A549 (cell line): Measurements from ENCODE around the gene EVI5L. TPM values are rescaled to one million over a fixed set of nuclear protein-coding genes. Genes with fewer than 3 reads are reported as not detected.
A peak's percentile ranks its signal among the peaks of the same experiment; 100 is the strongest.

Experiments
- ATAC-seq, 2 experiments: fragments of 200-7000 bp in 1 of 2; fragments of >200 bp in 1 of 2; cut with Nextera tagmentation in 1 of 2; cut with Tn5 transposase in 1 of 2; 3 replicates each; pipeline versions ENCODE4 v1.8.0 to v1.9.1; 2018 to 2020; ENCODE audit warnings: mild to moderate bottlenecking in 1 of 2, moderate library complexity in 1 of 2
- CTCF ChIA-PET: fragments of 300-600 bp; sonication (Branson Sonifier 250); formaldehyde crosslinking; extraction: SDS; loops from one replicate; lab custom pipeline; 2021; ENCODE audit warnings: antibody characterized with exemption, inconsistent platforms; lab: Yijun Ruan, JAX
- POLR2A ChIA-PET: fragments of 350-600 bp; formaldehyde crosslinking; extraction: SDS; loops from one replicate; lab custom pipeline; 2021; ENCODE audit warnings: antibody characterized with exemption, inconsistent platforms; lab: Yijun Ruan, JAX
- DNase-seq, 2 experiments: peaks; one replicate each; pipeline versions ENCODE4 v3.0.0 to v3.0.0-alpha.2; 2011 to 2016; ENCODE audit warnings: low read depth in 1 of 2, low spot score in 1 of 2
- FAIRE-seq: peaks from 2 replicates; lab custom pipeline; 2011; peaks lifted over from hg19 to GRCh38; lab: Jason Lieb, UNC
- H3K27ac ChIP-seq, 2 experiments: fragments of >200 bp; sonication (Bioruptor Twin); formaldehyde crosslinking; 3 replicates each; pipeline ENCODE4 v1.5.1; 2016 to 2017
- H3K4me1 ChIP-seq: fragments of >200 bp; sonication (Bioruptor Twin); formaldehyde crosslinking; 3 replicates; pipeline ENCODE4 v1.6.1; 2016
- H3K4me2 ChIP-seq: fragments of >200 bp; sonication (Bioruptor Twin); formaldehyde crosslinking; 3 replicates; pipeline ENCODE4 v1.6.1; 2016
- H3K4me3 ChIP-seq: fragments of >200 bp; sonication (Bioruptor Twin); formaldehyde crosslinking; 3 replicates; pipeline ENCODE4 v1.5.1; 2016
- H3K9me3 ChIP-seq: fragments of >200 bp; sonication (Bioruptor Twin); formaldehyde crosslinking; 3 replicates; pipeline ENCODE4 v1.6.1; 2016
- BCL3 ChIP-seq: fragments of >200 bp; sonication (Bioruptor Twin); formaldehyde crosslinking; IDR thresholded peaks from 3 replicates; pipeline ENCODE4 v1.6.1; 2016
- EHMT2 ChIP-seq: fragments of 200-600 bp; sonication (generic); IDR thresholded peaks from 2 replicates; pipeline ENCODE4 v1.6.1; 2016; ENCODE audit warnings: antibody characterized with exemption, low read depth, mild to moderate bottlenecking, moderate library complexity
- ELK1 ChIP-seq: fragments of 150-350 bp; IDR thresholded peaks from 2 replicates; pipeline ENCODE4 v1.6.1; 2014; ENCODE audit warnings: low read depth, mild to moderate bottlenecking, low read length
- EP300 ChIP-seq, 2 experiments: fragments of >200 bp; sonication (Bioruptor Twin); formaldehyde crosslinking; IDR thresholded peaks; 2 replicates in 1 of 2; 3 replicates in 1 of 2; pipeline ENCODE4 v1.6.1; 2016 to 2017
- FOXS1 ChIP-seq: fragments of 250-450 bp; sonication (Bioruptor Pico); IDR thresholded peaks from 2 replicates; pipeline ENCODE4 v1.5.0; 2020; ENCODE audit warnings: mild to moderate bottlenecking, moderate library complexity
- HDAC2 ChIP-seq: fragments of 200-600 bp; sonication (generic); IDR thresholded peaks from 2 replicates; pipeline ENCODE4 v1.6.1; 2016
- HES2 ChIP-seq: fragments of >200 bp; sonication (Bioruptor Twin); formaldehyde crosslinking; IDR thresholded peaks from 2 replicates; pipeline ENCODE4 v1.6.1; 2016
- HMGXB4 ChIP-seq: fragments of 250-450 bp; sonication (Bioruptor Pico); IDR thresholded peaks from 2 replicates; pipeline ENCODE4 v1.5.0; 2021; ENCODE audit warnings: mild to moderate bottlenecking, moderate library complexity, borderline replicate concordance
- KDM1A ChIP-seq: fragments of 200-600 bp; sonication (generic); IDR thresholded peaks from 2 replicates; pipeline ENCODE4 v1.6.1; 2016; ENCODE audit warnings: low read depth, mild to moderate bottlenecking
- MAX ChIP-seq: IDR thresholded peaks from 2 replicates; pipeline ENCODE4 v1.6.1; 2012
- MYC ChIP-seq: IDR thresholded peaks from 2 replicates; pipeline ENCODE4 v1.6.1; 2012; ENCODE audit warnings: mild to moderate bottlenecking, inconsistent platforms, low read length, improper control_type of control experiment, borderline replicate concordance
- NFE2L2 ChIP-seq: fragments of 150-350 bp; conservative IDR thresholded peaks from 2 replicates; pipeline ENCODE4 v1.6.1; 2014; ENCODE audit warnings: low read length
- NPAS2 ChIP-seq: fragments of 250-450 bp; sonication (Bioruptor Pico); IDR thresholded peaks from 2 replicates; pipeline ENCODE4 v1.8.0; 2022; ENCODE audit warnings: mild to moderate bottlenecking, moderate library complexity, borderline replicate concordance
- RFX5 ChIP-seq: fragments of 450-650 bp; IDR thresholded peaks from 2 replicates; pipeline ENCODE4 v1.7.1; 2014; ENCODE audit warnings: antibody characterized with exemption, mild to moderate bottlenecking, moderate library complexity
- RNF2 ChIP-seq: fragments of 200-600 bp; sonication (generic); IDR thresholded peaks from 2 replicates; pipeline ENCODE4 v1.6.1; 2016; ENCODE audit warnings: low read depth, mild to moderate bottlenecking, antibody characterized with exemption, moderate library complexity, borderline replicate concordance
- SMC3 ChIP-seq: fragments of >200 bp; sonication (Bioruptor Twin); formaldehyde crosslinking; IDR thresholded peaks from 3 replicates; pipeline ENCODE4 v1.6.1; 2018; ENCODE audit warnings: inconsistent platforms
- SREBF2 ChIP-seq: fragments of 450-650 bp; IDR thresholded peaks from 2 replicates; pipeline ENCODE4 v1.6.1; 2014; ENCODE audit warnings: mild to moderate bottlenecking, moderate library complexity
- ZFP36 ChIP-seq: fragments of 450-650 bp; IDR thresholded peaks from 2 replicates; pipeline ENCODE4 v1.6.1; 2014; ENCODE audit warnings: borderline replicate concordance; ENCODE audit not compliant: partially characterized antibody
- ZSCAN20 ChIP-seq: fragments of 250-450 bp; sonication (Bioruptor Pico); IDR thresholded peaks from 2 replicates; pipeline ENCODE4 v1.8.0; 2022; ENCODE audit warnings: mild to moderate bottlenecking, moderate library complexity
- WGBS: methylation state at CpG from one replicate; pipeline ENCODE4 v1.1.6; 2017; ENCODE audit errors: missing lambda C conversion rate; 5-methylcytosine and 5-hydroxymethylcytosine counted together
- polyA plus RNA-seq, 4 experiments: library from polyadenylated mRNA; depleted of rRNA in 3 of 4; stranded (reverse); fragments of >200 nt; fragmentation: RNase III in 1 of 4; extraction: RNeasy Plus Mini Kit Qiagen cat#74134 plus additional on column Dnase treatment in 1 of 4; gene quantifications; 2 replicates in 3 of 4; 3 replicates in 1 of 4; pipeline ENCODE4 v1.2.3, GENCODE V29; 2011 to 2017

Gene EVI5L
- polyA plus RNA-seq, 2 of the 4 experiments (the other 2 are of a cell fraction) = 1.2 to 1.8 TPM

- TF ChIP-seq HMGXB4 (CRISPR knock-in tag) = no peak
- TF ChIP-seq NPAS2 (CRISPR knock-in tag) = no peak
- TF ChIP-seq RNF2 = no peak
- no peak for TF ChIP-seq ELK1
- no peak for TF ChIP-seq SMC3
- no peak for TF ChIP-seq SREBF2
- no peak for TF ChIP-seq HES2
- no peak for TF ChIP-seq KDM1A
These were observed 42.9 kb upstream of the EVI5L start (continued) for GRCh38 chr19:7787141-7787540.

- FAIRE-seq = no peak
- POLR2A ChIA-PET = no interaction called here
- WGBS = 44% methylated on average over 8 of the region's 22 CpGs
- H3K4me1 ChIP-seq = peaks cover 7% of the 10 kb centered on the region; the same call in 2 of the 3 replicates
- peak; percentile 17 for TF ChIP-seq ZFP36
- TF ChIP-seq NPAS2 (CRISPR knock-in tag) = no peak
- H3K4me3 ChIP-seq = no peak overlapping the region
- H3K27ac ChIP-seq = no peak overlapping the region
- ATAC-seq = no peak
- no peak for DNase-seq
- H3K9me3 ChIP-seq = 0 out of 3 replicates have a peak, but pooled peaks cover 4% of the 10 kb centered on the region
- CTCF ChIA-PET = interaction anchor here (2.0 kb wide), 1 partner anchor 12 kb away, joined by 5 read pairs; no protein-coding TSS in a partner anchor
- H3K4me2 ChIP-seq = no peak overlapping the region
These were observed 42.3 kb upstream of the EVI5L start for GRCh38 chr19:7787602-7788177.

- 50% methylated on average over 2 of the region's 67 CpGs for WGBS
- POLR2A ChIA-PET = no interaction called here
- no peak for FAIRE-seq
- CTCF ChIA-PET = interaction anchor here (2.0 kb wide), 1 partner anchor 11 kb away, joined by 5 read pairs; no protein-coding TSS in a partner anchor
- H3K4me1 ChIP-seq = peaks cover 7% of the 10 kb centered on the region; the same call in 2 of the 3 replicates
- peak in 1 of 2 experiments; percentile 42; a peak in 2 of 6 replicates for ATAC-seq
- H3K27ac ChIP-seq = no peak overlapping the region
- TF ChIP-seq EHMT2 (no peak), EP300 (IDR thresholded peaks at IDR 0.05) (no peak), MYC (no peak), HDAC2 (no peak), RFX5 (no peak), ZSCAN20 (CRISPR knock-in tag) (no peak), BCL3 (no peak), FOXS1 (CRISPR knock-in tag) (no peak), MAX (no peak), NFE2L2 (no peak), HES2 (no peak)
- 0 out of 3 replicates have a peak, but pooled peaks cover 4% of the 10 kb centered on the region for H3K9me3 ChIP-seq
- no peak overlapping the region for H3K4me3 ChIP-seq
- no peak for DNase-seq
- H3K4me2 ChIP-seq = no peak overlapping the region
These were observed 41.7 kb upstream of the EVI5L start for GRCh38 chr19:7788178-7788932.
